GM21526 (cell line): ENCODE results near the gene ZER1.

Experiments used
- ATAC-seq: cut with Tn5 transposase; IDR thresholded peaks from one replicate; pipeline ENCODE4 v1.9.1; 2021; ENCODE audit warnings: moderate library complexity; ENCODE audit not compliant: unreplicated experiment, low FRiP score

ZER1 gene

DNA sequence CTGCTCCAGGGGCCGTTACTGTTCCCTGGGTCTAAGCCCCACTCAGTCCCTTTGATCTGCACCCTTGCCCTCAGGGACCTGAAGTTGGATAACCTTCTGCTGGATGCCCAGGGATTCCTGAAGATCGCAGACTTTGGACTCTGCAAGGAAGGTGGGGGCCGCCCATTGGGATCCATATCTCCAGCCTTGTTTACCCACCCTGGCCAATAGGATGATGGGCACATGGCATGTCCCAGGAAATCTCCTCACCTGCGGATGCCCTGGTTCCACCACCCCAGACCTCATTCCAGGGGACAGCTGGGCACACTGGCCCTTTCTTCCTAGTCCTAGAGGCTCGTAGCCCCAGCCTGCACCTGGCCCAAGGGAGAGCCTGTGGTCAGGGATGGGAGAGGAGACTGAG, 53.3 kb downstream of the ZER1 start:
- ATAC-seq = no peak

DNA sequence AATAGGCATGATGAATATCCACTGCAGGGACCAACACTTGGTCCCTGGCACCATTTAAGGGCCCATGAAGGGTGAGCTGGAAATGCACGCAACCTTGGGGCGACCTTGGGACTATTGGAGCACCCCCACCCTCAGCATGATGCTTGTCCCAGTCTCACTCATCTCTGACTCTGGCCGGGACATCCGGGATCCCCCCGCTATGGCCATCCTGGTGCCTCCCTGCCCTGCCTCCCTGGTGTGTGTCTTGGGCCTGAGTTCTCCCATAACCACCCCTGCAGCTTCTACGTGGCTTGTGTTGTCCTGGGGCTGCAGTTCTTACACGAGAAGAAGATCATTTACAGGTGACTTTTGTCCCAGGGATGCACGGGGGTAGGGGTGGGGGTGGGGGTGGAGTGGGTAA, 53.7 kb downstream of the ZER1 start:
- ATAC-seq = no peak

DNA sequence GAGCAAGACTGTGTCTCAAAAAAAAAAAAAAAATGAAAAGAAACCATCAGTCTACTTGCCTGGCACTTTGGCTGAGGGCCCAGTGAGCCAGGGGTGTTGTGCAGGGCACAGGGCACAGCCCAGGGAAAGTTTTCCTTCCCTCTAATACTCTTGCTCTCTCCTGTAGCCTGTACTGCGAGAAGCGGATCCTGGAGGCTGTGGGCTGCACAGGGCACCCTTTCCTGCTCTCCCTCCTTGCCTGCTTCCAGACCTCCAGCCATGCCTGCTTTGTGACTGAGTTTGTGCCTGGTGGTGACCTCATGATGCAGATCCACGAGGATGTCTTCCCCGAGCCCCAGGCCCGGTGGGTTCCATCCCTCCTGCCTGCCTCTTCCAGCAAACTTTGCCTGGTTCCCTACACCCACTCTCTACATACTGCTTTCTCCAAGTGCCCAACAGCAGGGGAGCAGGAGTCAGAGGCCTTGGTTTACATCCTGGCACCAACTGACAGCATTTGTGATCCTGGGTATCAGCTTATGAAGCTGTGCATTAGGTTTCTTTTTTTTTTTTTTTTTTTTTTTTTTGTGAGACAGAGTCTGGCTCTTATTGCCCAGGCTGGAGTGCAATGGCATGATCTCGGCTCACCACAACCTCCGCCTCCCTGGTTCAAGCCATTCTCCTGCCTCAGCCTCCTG, 55.0 kb downstream of the ZER1 start:
- ATAC-seq = no peak

DNA sequence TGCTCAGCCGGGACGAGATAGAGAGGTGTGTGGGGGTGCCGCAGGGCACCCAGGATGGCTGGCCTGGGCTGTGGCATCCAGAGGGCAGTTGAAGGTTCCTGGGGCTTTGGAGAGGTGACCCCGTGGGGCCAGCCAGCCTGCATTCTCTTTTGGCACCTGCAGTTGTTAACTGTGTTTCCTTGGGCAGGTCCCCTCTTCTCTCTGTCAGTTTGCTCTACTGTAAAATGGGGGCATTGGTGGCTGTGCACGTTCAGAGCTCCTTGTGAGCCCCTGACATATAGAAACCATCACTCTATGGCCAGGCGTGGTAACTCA, 56.3 kb downstream of the ZER1 start:
- ATAC-seq = no peak

DNA sequence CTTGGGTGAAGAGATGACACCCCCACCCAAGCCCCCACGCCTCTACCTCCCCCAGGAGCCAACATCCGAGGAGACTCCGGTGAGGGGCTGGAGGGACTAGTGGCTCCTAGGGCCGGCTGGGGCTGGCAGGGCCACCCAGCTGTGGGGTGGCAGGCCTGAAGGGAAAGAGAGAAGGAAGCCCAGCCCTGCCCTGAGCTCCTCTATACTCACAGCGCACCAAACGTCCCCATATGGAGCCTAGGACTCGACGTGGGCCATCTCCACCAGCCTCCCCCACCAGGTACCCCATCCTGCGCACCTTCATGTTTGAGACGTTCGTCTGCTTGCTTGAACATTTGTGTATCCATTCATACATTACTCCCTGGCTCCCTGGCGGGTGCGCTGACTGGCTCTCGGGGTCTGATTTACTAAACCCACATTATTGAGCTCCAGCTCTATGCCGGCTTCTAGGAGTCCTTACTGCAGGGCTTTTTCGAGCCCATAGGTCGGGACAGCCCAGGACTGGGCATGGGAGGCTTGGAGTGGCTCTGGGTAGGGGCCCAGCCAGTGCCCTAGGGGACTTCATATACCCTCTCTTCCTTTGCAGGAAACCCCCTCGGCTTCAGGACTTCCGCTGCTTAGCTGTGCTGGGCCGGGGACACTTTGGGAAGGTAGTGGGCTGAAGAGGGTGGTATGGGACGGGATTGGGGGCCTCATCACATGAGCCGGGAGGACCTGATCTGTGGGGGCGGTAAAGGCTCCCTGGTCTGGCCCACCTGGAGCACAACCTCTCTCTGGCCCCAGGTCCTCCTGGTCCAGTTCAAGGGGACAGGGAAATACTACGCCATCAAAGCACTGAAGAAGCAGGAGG, 56.9 kb downstream of the ZER1 start:
- ATAC-seq = no peak

DNA sequence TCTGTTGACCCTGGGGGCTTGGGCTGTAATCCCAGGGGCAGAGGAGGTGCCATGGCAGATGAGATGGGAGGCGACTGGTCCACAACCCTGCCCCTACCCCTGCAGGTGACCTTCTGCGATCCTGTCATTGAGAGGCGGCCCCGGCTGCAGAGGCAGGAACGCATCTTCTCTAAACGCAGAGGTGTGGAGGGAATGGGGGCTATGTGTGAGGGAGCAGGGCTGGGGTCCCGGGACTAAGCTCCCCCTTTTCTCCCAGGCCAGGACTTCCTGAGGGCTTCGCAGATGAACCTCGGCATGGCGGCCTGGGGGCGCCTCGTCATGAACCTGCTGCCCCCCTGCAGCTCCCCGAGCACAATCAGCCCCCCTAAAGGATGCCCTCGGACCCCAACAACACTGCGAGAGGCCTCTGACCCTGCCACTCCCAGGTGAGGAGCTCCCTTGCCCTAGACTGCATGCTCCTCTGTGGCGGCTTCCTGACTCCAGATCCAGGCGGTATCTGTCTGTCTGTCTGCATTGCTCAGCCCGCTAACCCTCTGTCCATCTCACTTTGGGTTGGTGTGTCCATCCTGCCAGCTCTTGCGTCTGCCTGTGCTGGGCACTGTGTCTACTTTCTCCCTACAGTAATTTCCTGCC, 57.7 kb downstream of the ZER1 start:
- no peak for ATAC-seq

DNA sequence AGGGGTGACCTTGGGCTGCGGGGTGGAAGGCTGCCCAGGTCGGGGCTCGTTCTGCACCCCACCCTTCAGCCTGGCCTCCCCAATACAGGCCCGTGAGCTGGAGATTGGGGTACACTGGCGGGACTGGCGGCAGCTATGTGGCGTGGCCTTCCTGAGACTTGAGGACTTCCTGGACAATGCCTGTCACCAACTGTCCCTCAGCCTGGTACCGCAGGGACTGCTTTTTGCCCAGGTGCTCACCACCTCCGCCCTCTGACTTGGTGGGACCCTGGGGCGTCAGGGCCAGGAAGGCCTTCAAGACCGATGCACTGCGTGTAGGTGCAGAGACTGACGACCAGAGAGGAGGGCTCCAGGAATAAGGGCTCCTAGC, 58.3 kb downstream of the ZER1 start:
- ATAC-seq = no peak

DNA sequence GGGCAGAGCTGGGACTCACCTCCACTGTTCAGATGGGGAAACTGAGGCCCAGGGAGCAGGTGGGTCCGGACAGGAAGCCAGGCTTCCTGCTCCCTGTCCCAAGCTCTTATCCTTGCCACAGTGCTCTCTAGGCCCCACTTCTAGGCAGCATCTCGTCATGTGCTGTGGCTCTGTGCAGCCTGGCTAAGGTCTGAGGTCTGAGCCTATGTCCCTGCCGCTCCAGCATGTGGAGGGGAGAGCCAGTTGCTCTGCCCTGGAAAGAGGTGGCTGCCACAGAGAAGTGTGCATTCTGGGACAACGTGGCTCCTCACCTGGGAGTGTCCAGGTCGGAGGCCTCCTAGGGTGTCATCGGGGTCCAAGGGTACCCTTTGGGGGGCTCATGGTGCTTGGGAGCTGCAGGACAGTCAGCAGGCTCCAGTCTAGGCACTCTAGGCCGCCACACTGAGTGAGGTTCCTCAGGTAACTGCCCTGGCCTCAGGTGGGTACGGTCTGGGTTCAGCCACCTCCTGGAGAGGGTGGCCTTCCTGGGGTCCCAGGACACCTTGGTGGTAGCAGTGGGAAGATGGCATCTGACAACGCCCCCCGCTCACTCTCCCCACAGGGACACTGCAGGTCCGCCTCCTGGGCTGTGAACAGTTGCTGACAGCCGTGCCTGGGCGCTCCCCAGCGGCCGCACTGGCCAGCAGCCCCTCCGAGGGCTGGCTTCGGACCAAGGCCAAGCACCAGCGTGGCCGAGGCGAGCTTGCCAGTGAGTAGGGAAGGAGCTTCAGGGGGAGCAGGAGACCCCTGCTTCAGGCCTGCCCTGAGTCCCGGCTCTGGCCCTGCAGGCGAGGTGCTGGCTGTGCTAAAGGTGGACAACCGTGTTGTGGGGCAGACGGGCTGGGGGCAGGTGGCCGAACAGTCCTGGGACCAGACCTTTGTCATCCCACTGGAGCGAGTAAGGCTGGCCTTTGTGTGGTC, 59.0 kb downstream of the ZER1 start:
- ATAC-seq = no peak

DNA sequence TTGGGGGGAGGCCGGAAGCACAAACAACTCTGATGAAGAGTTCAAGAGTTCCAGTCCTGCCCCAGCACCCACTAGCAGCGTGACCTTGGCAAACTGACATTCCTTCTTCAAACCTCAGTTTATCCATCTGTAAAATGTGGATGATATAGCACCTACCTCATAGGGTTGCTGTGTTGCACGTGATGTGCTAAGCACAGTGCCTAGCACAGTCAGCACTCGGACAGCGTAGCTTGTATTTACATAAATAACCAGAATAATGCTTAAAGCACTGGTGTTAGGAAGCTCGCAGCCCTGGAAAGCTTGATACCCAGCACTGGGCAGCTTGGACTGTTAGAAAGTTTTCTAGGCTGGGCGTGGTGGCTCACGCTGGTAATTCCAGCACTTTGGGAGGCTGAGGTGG, 64.3 kb downstream of the ZER1 start:
- no peak for ATAC-seq

DNA sequence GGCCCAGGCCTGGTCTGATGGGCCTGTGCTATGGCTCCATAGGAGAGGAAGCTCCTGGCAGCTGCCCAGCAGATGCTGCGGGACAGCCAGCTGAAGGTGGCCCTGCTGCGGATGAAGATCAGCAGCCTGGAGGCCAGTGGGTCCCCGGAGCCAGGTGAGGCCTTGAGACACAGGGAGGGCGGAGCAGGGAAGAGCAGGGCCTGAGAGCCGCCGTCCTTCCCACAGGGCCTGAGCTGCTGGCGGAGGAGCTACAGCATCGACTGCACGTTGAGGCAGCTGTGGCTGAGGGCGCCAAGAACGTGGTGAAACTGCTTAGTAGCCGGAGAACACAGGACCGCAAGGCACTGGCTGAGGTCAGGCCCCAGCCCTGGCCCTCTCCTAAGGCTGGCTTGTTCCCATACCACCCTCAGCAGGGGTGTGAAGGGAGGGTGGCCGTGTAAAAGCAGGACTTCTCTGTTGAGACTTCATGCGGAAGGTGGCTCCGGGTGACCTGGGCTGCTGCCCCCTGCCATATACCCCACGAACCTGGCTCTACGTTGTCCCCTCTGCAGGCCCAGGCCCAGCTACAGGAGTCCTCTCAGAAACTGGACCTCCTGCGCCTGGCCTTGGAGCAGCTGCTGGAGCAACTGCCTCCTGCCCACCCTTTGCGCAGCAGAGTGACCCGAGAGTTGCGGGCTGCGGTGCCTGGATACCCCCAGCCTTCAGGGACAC, 64.9 kb downstream of the ZER1 start:
- ATAC-seq = no peak

DNA sequence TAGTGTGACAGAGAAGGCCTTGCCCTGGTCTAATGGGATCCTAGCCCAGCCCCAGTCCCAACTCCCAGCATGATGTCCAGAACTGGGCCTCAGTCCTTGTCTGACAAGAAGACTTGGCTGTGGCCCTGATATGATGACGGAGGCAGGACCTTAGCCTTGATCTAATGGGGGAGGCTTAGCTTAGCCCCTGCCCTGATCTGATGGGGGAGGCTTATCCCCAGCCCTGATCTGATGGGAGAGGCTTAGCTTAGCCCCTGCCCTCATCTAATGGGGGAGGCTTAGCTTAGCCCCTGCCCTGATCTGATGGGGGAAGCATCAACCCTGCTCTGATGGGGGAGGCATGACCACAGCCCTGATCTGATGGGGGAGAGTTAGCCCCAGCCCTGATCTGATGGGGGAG, 65.7 kb downstream of the ZER1 start:
- no peak for ATAC-seq

DNA sequence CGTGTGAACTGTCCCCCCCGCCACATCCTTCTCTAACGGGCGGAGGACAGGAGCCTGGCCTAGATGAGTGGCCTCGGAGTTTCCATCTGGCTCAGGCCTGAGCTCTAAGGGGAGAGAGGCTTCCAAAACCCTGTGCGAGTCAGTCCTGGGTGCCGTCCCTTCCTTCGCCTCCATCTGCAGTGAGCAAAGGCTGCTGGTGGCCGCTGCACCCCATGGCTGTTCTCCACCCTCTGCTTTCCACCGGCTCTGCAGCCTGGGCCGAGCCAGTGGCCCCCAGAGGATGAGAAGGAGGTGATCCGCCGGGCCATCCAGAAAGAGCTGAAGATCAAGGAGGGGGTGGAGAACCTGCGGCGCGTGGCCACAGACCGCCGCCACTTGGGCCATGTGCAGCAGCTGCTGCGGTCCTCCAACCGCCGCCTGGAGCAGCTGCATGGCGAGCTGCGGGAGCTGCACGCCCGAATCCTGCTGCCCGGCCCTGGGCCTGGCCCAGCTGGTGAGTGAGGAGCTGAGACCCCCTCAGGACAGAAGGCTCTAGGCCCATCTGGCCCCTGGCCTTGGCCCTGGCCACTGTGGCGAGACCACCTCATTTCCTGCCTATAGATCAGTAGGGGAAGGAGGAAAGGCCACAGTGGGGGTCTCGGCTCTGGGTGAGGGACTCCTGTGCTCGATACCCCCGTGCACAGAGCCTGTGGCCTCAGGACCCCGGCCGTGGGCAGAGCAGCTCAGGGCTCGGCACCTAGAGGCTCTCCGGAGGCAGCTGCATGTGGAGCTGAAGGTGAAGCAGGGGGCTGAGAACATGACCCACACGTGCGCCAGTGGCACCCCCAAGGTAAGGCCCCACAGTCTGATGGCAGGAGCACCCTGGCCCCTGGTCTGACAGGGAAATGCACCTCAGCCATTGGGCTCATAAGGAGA, 66.4 kb downstream of the ZER1 start:
- no peak for ATAC-seq

DNA sequence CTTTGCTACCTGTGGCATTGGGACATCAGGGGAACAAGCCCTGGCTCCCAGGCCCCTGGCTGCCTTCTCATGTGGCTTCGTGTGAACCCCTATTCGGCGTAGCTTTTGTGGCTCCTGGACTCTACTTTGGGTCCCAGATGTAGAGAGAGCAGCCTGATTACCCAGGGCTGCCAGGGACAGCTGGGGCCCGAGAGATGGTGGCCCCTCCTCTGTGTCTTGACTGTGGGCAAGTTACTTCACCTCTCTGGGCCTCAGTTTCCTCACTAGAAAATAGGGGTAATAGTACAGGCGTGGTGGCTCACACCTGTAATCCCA, 67.4 kb downstream of the ZER1 start:
- ATAC-seq = no peak

DNA sequence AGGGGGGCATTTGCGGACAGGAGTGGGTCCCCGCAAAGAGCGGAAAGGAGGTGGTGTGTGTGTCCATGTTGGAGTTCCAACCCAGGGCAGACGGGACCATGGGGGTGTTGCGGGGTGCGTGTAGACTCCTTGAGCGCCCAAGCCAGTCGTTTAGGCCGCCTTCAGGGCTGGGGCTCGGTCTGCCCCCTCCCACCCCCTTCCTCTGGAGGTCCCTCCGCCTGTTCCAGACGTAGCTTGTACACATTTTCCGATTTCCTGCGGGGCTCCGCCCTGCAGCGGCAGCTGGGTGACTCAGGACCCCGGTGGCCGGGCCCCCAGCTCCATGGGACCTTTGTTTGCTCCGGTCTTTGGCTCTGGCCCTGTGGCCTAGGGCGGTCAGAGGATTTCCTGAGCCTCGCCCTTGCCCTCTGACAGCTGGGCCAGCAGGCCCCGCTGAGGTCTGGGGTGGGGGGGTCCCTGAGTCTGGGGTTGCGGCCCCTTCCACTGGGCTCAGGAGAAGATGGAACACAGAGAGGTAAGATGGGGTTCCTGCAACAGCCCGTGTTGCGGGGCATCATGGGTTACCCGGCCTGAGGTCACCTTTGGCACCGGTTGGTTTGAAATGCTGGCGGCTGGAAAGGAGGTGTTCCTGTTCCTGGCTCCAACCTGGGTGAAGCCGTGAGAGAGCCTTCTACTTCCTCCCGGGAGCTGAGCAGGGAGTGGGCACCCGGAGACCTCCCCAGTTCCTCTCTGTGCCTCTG, 67.9 kb downstream of the ZER1 start:
- ATAC-seq = no peak

DNA sequence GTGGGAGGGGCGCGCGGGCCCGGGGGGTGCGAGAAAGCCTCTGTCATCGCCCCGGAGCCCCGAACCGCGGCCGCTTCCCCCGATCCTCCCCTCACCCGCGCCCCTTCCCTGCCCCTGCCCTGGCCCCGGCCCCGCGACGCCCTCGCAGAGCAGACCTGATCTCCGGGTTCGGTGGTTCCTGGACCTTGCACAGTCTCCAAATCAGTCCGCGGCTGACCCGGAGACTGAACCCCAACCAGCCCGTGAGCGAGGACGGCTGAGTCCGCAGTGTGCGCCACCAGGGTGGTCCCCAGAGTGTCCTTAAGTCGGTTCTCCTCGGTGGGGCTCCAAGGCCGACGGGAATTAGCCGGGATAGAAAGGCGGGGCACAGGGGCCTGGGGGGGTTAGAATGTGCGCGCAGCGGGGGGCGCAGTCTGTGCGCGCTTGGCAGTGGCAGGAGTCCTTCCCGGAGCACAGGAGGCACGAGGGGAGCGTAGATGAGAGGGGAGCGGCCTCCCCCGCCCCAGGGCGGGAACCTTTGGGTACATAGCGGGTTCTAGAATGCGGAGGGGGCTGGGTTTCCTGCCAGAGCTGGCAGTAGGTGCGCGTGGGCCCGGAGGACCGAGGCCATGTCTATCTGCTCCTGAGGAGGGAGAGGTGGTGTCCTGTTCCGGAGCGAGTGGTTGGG, 68.6 kb downstream of the ZER1 start:
- no peak for ATAC-seq

DNA sequence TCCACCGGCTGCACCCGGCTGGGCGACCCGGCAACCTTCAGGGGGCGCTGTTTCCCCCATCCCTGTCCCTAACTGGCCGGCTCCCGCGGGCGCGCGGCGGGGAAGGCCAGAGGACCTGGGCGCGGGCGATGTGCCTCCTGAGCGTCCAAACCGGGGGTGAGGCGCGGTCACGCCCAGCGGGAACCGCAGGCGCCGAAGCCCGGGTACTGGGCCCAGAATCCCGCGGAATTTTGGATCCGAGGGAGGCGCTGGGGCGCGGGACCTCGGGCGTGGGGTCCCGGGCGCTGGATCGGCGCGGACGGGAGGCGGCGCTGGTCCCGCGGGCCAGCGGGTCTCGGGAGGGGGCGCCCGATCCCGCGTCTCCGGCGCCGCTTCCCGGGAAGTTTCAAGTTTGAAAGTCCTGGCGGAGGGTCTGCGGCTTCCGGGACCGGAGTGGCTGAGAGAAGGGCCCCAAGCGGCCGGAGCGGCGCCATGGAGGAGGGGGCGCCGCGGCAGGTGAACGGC, 69.2 kb downstream of the ZER1 start, which contains the start of gene PKN3:
PKN3 (plus strand) TSS at position 59 of the 504 bp plus-strand sequence; CDS start at position 472, 413 bp downstream.
- peak; percentile 57 for ATAC-seq

DNA sequence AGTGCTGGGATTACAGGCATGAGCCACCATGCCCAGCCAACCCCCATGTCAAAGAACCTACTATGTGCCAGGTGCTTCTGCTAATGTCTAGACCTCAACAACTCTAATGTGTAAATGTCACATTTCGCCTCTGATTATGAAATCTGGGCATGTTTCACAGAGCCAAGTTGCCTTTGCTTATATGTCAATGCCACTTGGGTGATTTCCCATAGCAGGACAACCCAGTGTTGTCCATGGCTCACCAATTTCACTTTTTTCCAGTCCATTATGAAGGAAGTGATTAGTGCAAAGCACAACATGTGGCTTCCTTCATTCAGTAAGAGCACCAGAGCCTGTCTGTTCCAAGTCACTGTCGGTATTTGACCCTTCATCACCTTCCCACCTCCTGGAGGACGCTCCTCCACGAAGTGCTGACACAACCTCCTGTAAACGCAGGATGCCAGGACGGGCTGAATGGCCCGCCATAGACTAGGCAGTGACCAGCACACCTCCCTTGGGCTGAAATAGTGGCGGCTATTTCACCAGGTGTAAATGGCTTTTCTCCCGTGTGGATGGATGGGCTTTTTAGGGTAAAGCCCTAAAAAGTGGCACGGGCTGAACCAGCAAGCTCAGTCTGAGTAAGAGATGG, 70.4 kb downstream of the ZER1 start:
- ATAC-seq = no peak
